ENCODE results near the gene RAPGEF5.
A peak's percentile ranks its signal among the peaks of the same experiment; 100 is the strongest.
"Not testable (repeated sequence)": the region's sequence is repeated elsewhere in the genome, so short reads cannot be mapped to it uniquely, and the experiment has no call there.

RAPGEF5 gene

DNA sequence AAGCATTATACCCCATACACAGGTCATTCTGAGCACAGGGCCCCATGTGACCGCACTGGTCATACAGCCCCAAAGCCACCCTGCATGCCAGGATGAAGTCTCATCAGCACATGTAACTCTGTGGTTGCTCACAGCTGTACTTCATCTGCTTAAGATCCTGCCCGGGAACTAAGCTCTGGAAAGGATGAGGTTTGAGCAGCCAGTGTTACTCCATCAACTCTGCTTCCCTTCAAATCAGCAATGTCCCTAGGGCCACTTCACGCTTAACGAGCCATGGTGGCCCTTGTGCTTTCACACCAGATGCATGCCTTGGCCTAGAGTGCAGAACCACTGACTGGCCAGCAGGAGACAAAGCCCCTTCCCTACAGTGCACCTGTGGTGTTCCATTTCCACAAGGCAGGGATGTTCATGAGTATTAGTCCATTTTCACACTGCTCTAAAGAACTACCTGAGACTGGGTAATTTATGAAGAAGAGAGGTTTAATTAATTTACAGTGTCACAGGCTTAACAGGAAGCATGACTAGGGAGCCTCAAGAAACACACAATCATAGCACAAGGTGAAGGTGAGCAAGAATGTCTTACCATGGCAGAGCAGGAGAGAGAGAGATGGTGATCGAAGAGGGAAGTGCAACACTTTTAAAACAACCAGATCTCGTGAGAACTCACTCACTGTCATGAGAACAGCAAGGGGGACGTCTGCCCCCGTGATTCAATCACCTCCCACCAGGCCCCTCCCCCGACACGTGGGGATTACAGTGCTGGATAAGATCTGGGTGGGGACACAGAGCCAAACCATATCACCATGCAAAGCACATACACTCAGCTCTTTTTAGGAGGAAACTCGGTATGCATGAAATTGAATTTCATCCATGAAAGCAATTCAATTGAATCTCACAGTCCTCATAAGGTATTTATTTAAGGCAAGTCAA is 262.3 kb downstream of the RAPGEF5 start:
- DNase-seq (ENCODE audit: extremely low read depth in 1 of 2, low read depth in 1 of 2): no peak

DNA sequence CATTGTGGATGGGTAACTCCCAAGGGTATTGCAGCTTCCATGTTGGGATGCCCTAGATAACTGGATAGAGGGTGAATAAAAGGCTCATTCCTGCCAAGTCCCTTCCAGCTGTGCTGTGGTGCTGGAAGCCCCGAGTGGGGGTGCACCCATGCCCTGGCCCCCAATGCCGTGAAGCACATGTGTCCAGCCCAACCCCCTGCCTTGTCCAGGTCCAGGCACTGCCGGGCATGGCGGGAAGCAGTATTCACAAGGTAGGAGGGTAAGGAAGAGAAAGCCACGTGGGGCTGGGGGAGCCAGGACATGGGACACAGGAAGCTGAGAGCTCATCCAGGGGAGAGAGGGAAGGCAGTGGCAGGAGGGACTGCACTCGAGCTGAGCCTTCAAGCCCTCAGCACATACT is 263.0 kb downstream of the RAPGEF5 start:
- DNase-seq (ENCODE audit: extremely low read depth in 1 of 2, low read depth in 1 of 2): no peak

DNA sequence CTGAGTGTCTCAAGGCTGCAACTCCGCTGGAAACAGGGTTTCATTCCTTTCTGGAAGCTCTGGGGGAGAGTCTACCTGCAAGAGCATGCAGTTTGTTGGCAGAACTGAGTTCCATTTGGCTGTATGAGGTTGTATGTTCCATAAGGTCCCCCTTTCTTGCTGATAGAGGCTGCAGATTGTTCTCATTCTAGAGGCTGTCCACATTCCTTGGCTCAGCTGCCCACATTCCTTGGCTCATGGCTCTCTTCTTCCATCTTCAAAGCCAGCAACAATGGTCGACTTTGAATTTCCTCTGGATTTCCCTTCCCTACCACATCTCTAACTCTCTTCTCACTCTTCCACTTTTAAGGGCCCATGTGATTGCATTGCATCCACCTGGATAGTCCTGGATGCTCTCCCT is 264.0 kb downstream of the RAPGEF5 start:
- DNase-seq (ENCODE audit: extremely low read depth in 1 of 2, low read depth in 1 of 2): no peak

DNA sequence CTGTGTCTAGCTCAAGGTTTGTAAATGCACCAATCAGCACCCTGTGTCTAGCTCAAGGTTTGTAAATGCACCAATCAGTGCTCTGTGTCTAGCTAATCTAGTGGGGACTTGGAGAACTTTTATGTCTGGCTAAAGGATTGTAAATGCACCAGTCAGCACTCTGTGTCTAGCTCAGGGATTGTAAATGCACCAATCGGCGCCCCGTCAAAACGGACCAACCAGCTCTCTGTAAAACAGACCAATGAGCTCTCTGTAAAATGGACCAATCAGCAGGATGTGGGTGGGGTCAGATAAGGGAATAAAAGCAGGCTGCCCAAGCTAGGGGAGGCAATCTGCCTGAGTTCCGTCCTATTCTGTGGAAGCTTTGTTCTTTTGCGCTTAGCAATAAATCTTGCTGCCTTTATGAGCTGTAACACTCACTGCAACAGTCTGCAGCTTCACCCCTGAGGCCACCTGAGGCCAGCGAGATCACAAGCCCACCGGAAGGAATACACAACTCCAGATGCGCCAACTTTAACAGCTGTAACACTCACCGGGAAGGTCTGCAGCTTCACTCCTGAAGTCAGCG is 265.9 kb downstream of the RAPGEF5 start:
- not testable (repeated sequence) for DNase-seq (ENCODE audit: extremely low read depth in 1 of 2, low read depth in 1 of 2)

DNA sequence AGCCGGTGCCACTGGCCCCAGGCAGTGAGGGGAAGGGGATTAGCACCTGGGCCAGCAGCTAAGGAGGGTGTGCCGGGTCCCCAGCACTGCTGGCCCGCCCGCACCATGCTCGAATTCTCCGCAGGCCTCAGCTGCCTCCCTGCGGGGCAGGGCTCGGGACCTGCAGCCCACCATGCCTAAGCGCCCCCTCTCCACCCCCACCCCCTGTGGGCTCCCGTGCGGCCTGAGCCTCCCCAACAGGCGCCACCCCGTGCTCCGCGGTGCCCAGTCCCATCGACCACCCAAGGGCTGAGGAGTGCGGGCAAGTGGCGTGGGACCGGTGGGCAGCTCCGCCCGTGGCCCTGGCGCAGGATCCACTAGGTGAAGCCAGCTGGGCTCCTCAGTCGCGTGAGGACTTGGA is 266.4 kb downstream of the RAPGEF5 start:
- no peak for DNase-seq (ENCODE audit: extremely low read depth in 1 of 2, low read depth in 1 of 2)

DNA sequence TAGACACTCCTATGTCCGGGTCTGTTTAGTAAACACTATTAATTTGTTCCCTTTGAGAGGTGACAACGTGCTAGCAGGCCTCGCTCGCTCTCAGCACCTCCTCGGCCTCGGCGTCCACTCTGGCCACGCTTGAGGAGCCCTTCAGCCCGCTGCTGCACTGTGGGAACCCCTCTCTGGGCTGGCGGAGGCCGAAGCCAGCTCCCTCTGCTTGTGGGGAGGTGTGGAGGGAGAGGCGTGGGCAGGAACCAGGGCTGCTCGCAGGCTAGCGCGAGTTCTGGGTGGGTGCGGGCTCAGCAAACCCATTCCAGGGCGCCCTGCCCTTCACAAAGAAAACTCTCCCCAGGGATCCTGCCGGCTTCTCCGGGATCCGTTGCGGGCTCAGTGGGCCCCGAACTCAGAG is 266.8 kb downstream of the RAPGEF5 start:
- DNase-seq (ENCODE audit: extremely low read depth in 1 of 2, low read depth in 1 of 2): no peak

DNA sequence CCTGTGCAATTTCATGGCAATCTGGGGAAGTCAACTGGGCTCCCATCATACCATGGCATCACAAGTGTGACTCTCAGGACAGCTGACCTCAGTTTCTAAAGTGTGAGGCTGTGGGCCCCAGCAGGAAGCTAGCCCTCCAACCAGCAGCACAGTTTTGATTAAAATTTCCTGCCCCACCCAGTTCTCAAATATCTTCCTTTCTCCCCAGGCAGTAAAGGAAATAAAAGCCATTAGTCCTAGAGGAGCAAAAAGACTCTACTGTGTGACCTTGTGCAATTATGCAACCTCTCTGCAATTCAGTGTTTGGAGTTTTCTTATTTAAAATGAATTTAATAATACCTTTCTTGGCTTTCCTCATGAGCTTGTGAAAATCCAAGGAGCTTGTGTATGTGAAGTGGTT is 268.1 kb downstream of the RAPGEF5 start:
- DNase-seq (ENCODE audit: extremely low read depth in 1 of 2, low read depth in 1 of 2): no peak

DNA sequence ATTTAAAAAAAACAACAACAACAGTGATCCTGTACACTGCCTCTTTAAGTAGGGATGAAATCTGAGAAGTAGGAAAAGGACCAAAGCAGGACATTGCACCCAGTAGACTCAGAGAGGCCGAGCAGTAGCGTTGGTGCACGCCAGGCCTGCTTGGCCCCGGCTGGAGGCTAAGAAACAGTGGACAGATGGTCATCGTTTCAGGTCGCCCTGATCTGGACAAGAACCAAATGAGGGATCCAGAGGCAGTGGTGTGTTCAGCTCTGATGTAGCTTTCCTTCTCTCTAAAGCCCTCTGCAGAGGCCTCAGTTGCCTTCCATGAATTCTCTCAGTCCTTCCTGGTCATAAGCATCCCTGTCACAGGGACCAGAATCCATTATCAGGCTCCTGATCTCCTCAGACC is 269.1 kb downstream of the RAPGEF5 start:
- DNase-seq (ENCODE audit: extremely low read depth in 1 of 2, low read depth in 1 of 2): no peak

DNA sequence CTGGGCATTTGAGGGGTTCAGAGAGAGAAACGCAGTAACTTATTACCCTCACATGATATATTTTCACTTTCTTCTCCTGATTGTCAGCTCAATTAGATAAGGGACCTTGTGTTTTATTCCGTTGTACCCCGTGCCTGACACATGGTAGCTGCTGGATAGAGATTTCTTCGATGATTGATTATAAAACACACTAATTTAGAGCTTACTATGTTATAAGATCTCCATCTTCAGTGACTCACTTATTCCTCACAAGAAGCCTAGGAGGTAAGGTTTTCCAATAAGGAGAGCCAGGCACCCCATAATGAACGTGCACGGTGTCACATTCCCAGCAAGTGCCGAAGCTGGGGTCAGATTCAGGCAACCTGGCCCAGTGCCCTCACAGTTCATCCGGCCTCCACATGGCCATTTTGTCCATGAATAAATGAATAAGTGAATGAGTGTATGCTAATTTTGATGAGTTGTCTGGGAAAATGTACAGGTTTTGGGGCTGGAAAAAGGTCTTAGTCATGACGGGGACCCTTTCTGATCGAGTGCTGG is 273.2 kb downstream of the RAPGEF5 start:
- DNase-seq (ENCODE audit: extremely low read depth in 1 of 2, low read depth in 1 of 2): no peak

DNA sequence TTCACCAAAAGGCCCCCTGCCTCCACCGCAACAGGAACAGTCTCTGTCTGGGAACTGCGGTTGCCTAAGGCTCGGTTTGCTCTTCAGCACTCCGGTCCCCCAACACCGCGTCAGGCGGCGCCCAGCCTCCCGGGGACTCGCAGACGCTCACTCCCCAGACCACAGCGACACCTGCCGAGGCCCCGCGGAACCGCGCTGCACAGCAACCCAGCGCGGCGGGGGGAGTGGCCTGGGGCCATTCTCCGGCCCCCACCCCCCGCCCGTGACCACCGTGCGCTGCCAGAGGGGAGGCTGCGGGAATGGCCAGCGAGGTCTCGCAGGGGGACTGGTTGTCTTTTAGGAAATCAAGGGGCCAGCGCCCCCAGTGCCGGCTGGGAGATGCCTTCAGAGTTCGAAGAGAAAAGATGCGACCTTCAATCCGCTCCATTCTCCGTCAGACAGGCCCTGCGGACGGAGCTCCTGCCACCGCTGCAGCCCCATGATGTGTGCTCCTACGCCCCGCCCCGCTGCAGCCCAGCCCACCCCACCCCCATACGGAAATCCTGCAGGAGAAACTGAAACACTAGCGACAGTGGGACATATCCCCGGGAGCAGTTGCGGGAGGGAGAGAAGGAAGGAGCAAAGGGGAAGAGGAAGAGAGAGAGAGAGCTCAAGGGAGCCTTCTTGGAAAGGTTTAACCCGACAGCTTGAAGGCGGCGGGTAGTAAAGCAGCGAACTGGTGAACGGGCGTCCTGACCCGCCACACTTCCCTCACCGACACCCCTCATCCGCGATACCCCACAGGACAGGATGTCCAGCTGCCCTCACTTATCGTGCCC is 273.9 kb downstream of the RAPGEF5 start:
- peak; percentile 59 to 64 for DNase-seq (ENCODE audit: extremely low read depth in 1 of 2, low read depth in 1 of 2)

DNA sequence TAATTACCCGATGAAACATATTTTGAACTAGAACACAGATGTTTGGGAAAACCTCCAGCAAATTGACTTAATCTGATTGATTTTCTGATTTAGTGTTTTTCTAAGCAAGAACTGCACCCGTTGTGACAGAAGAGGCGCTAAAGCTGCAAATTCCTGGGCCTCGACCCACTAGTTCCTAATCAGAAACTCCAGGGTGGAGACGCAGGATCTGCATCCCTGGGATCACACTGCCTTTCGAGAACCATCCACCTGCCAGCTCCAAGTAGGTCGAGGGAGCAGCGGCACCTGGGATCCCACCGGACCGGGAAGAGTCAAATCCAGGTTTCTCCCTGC is 274.4 kb downstream of the RAPGEF5 start:
- DNase-seq (ENCODE audit: extremely low read depth in 1 of 2, low read depth in 1 of 2): no peak

DNA sequence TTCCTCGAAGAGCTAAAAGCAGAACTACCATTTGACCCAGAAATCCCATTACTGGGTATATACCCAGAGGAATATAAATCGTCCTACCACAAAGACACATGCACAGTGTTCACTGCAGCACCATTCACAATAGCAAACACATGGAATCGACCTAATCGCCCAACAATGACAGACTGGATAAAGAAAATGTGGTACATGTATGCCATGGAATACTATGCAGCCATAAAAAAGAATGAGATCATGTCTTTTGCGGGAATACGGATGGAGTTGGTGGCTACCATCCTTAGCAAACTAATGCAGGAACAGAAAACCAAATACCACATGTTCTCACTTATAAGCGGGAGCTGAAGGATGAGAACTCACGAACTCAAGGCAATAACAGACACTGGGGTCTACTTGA is 276.7 kb downstream of the RAPGEF5 start:
- DNase-seq (ENCODE audit: extremely low read depth in 1 of 2, low read depth in 1 of 2): not testable (repeated sequence)

DNA sequence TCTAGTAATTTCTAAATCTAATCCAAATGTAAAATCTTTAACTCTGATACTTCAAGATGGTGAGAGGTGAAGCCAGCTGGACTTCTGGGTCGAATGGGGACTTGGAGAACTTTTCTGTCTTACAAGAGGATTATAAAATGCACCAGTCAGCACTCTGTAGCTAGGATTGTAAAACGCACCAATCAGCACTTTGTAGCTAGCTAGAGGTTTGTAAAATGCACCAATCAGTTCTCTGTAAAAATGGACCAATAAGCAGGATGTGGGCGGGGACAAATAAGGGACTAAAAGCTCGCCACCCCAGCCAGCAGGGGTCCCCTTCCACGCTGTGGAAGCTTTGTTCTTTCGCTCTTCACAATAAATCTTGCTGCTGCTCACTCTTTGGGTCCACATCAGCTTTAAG is 278.1 kb downstream of the RAPGEF5 start:
- DNase-seq (ENCODE audit: extremely low read depth in 1 of 2, low read depth in 1 of 2): not testable (repeated sequence)

DNA sequence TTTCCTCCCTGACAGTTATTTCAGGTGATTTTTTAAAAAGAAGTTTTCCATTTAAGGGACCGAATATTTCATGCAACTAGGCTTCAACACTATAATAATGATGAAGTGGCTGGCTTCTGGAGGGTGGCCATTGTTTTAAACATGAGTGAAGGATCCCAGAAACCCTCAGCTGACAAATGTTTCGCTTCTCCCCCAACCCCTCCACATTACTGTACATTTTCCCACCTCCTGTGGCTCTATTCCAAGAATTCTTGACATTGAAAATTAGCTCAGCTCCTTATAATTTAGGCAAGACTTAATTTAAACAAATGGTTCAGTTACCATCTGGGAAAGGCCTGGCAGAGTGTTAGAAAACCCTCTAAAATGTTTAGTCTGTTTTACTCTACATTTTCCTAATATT is 281.4 kb downstream of the RAPGEF5 start:
- DNase-seq (ENCODE audit: extremely low read depth in 1 of 2, low read depth in 1 of 2): no peak

DNA sequence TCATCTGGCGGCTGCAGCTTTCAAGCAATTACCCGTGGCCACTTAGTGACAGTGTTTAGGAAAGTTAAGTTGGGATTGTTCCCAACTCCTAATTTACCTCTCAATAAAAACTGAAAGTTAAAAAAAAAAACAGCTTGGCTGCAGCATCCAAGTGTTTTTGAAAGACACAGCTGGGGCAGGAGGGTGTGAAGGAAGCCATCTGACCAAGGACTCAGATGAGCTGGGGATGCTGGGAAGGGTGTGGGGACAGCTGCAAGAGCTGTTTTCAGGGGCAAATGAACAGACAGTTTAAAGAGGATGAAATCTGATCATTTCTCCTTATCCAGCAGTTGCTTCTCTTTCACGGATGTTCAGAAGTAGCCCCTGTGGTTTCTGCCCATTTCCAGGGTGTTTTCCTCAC is 282.1 kb downstream of the RAPGEF5 start:
- no peak for DNase-seq (ENCODE audit: extremely low read depth in 1 of 2, low read depth in 1 of 2)

Data from stimulated activated CD8-positive, alpha-beta memory T cell treated with anti-CD3 and anti-CD28 coated beads, Interleukin-7, amount 100 ng/mL, for 48 hours (primary cell).